H9 (cell line): Measurements from ENCODE around the gene ATF2. TPM values are rescaled to one million over a fixed set of nuclear protein-coding genes. Genes with fewer than 3 reads are reported as not detected.

Experiments
- DNase-seq: peaks from one replicate; pipeline ENCODE4 v3.0.0-alpha.2; 2017
- H2AFZ ChIP-seq: one replicate; pipeline ENCODE4 v1.6.1; 2013; ENCODE audit warnings: mild to moderate bottlenecking, low read length, control low read depth, moderate library complexity
- H2AK5ac ChIP-seq: 2 replicates; pipeline ENCODE4 v1.6.1; 2013; ENCODE audit warnings: low read length, control low read depth, mixed read lengths; ENCODE audit not compliant: insufficient read length
- H2BK120ac ChIP-seq: one replicate; pipeline ENCODE4 v1.6.1; 2013; ENCODE audit warnings: low read depth, mild to moderate bottlenecking, low read length, control low read depth, inconsistent platforms; ENCODE audit not compliant: poor library complexity, severe bottlenecking
- H2BK12ac ChIP-seq: 2 replicates; pipeline ENCODE4 v1.6.1; 2013; ENCODE audit warnings: low read length, control low read depth, mixed read lengths, low read depth; ENCODE audit not compliant: insufficient read length
- H2BK15ac ChIP-seq: 2 replicates; pipeline ENCODE4 v1.6.1; 2013; ENCODE audit warnings: low read depth, low read length, control low read depth
- H2BK20ac ChIP-seq: one replicate; pipeline ENCODE4 v1.6.1; 2013; ENCODE audit warnings: low read depth, mild to moderate bottlenecking, low read length, control low read depth, inconsistent platforms; ENCODE audit not compliant: poor library complexity, severe bottlenecking
- H2BK5ac ChIP-seq: 2 replicates; pipeline ENCODE4 v1.6.1; 2013; ENCODE audit warnings: low read length, control low read depth, mixed read lengths; ENCODE audit not compliant: insufficient read length
- H3K14ac ChIP-seq: 2 replicates; pipeline ENCODE4 v1.6.1; 2013; ENCODE audit warnings: low read length, control low read depth; ENCODE audit not compliant: insufficient read depth
- H3K18ac ChIP-seq: 2 replicates; pipeline ENCODE4 v1.6.1; 2013; ENCODE audit warnings: low read depth, mild to moderate bottlenecking, mixed read lengths, low read length, control low read depth; ENCODE audit not compliant: insufficient read length
- H3K23ac ChIP-seq: 2 replicates; pipeline ENCODE4 v1.6.1; 2013; ENCODE audit warnings: low read length, control low read depth, mixed read lengths, low read depth; ENCODE audit not compliant: insufficient read length
- H3K23me2 ChIP-seq: 2 replicates; pipeline ENCODE4 v1.6.1; 2013; ENCODE audit warnings: low read depth, mild to moderate bottlenecking, mixed read lengths, low read length, control low read depth; ENCODE audit not compliant: insufficient read length, poor library complexity, severe bottlenecking
- H3K27ac ChIP-seq: 2 replicates; pipeline ENCODE4 v1.5.1; 2013; ENCODE audit warnings: low read length, control low read depth, mixed read lengths, low read depth; ENCODE audit not compliant: insufficient read length
- H3K27me3 ChIP-seq: 2 replicates; pipeline ENCODE4 v1.6.1; 2013; ENCODE audit warnings: low read length, control low read depth, inconsistent platforms; ENCODE audit not compliant: insufficient read depth
- H3K4ac ChIP-seq: 2 replicates; pipeline ENCODE4 v1.6.1; 2013; ENCODE audit warnings: low read depth, mild to moderate bottlenecking, control low read depth, inconsistent platforms, low read length, moderate library complexity
- H3K4me1 ChIP-seq: 2 replicates; pipeline ENCODE4 v1.6.1; 2013; ENCODE audit warnings: low read length, control low read depth, inconsistent platforms; ENCODE audit not compliant: insufficient read depth
- H3K4me2 ChIP-seq: 2 replicates; pipeline ENCODE4 v1.6.1; 2013; ENCODE audit warnings: low read length, control low read depth, mixed read lengths; ENCODE audit not compliant: insufficient read length, insufficient read depth
- H3K56ac ChIP-seq: 2 replicates; pipeline ENCODE4 v1.6.1; 2013; ENCODE audit warnings: low read depth, mild to moderate bottlenecking, mixed read lengths, low read length, control low read depth; ENCODE audit not compliant: insufficient read length
- H3K79me1 ChIP-seq: 2 replicates; pipeline ENCODE4 v1.6.1; 2013; ENCODE audit warnings: low read depth, mild to moderate bottlenecking, moderate library complexity, low read length, control low read depth, inconsistent platforms; ENCODE audit not compliant: insufficient read depth, poor library complexity, severe bottlenecking
- H3K79me2 ChIP-seq: 2 replicates; pipeline ENCODE4 v1.6.1; 2013; ENCODE audit warnings: low read length, control low read depth, inconsistent platforms; ENCODE audit not compliant: insufficient read depth
- H3K9ac ChIP-seq: 2 replicates; pipeline ENCODE4 v1.6.1; 2013; ENCODE audit warnings: low read length, control low read depth, mixed read lengths; ENCODE audit not compliant: insufficient read length; ENCODE audit errors: extremely low read depth
- H3K9me3 ChIP-seq: one replicate; pipeline ENCODE4 v1.6.1; 2013; ENCODE audit warnings: low read depth, low read length, inconsistent platforms; ENCODE audit not compliant: control insufficient read depth
- H3T11ph ChIP-seq: one replicate; pipeline ENCODE4 v1.6.1; 2013; ENCODE audit warnings: mild to moderate bottlenecking, low read length, control low read depth, inconsistent platforms
- H4K20me1 ChIP-seq: one replicate; pipeline ENCODE4 v1.6.1; 2013; ENCODE audit not compliant: control insufficient read depth, insufficient read length, insufficient read depth
- H4K5ac ChIP-seq: 2 replicates; pipeline ENCODE4 v1.6.1; 2013; ENCODE audit warnings: low read depth, mild to moderate bottlenecking, mixed read lengths, low read length, control low read depth; ENCODE audit not compliant: insufficient read length
- H4K8ac ChIP-seq: replicated peaks from 2 replicates; pipeline ENCODE4 v1.6.1; 2013; ENCODE audit warnings: low read length, control low read depth, mixed read lengths, low read depth; ENCODE audit not compliant: insufficient read length
- H4K91ac ChIP-seq: 2 replicates; pipeline ENCODE4 v1.6.1; 2013; ENCODE audit warnings: low read depth, mild to moderate bottlenecking, moderate library complexity, mixed read lengths, low read length, control low read depth; ENCODE audit not compliant: insufficient read length
- H3K27ac Mint-ChIP-seq, 3 experiments: 2 replicates in 2 of 3; 3 replicates in 1 of 3; pipeline ENCODE4 v1.8.0; 2020 to 2021; ENCODE audit warnings: mixed read lengths in 3 of 3, mild to moderate bottlenecking in 1 of 3, moderate library complexity in 1 of 3
- H3K27me3 Mint-ChIP-seq: 2 replicates; pipeline ENCODE4 v1.8.0; 2021; ENCODE audit warnings: low read depth, mild to moderate bottlenecking, moderate library complexity, mixed read lengths
- H3K36me3 Mint-ChIP-seq, 3 experiments: 2 replicates in 2 of 3; 3 replicates in 1 of 3; pipeline ENCODE4 v1.8.0; 2020 to 2021; ENCODE audit warnings: low read depth in 3 of 3, mixed read lengths in 3 of 3; ENCODE audit not compliant: insufficient read depth in 1 of 3
- H3K4me1 Mint-ChIP-seq, 2 experiments: 2 replicates each; pipeline ENCODE4 v1.8.0; 2020; ENCODE audit warnings: mixed read lengths in 2 of 2
- H3K4me3 Mint-ChIP-seq, 2 experiments: 2 replicates in 1 of 2; 3 replicates in 1 of 2; pipeline ENCODE4 v1.8.0; 2020 to 2021; ENCODE audit warnings: mild to moderate bottlenecking in 2 of 2, mixed read lengths in 2 of 2, moderate library complexity in 1 of 2
- H3K9me3 Mint-ChIP-seq, 2 experiments: 2 replicates in 1 of 2; 3 replicates in 1 of 2; pipeline ENCODE4 v1.8.0; 2020; ENCODE audit warnings: mild to moderate bottlenecking in 2 of 2, mixed read lengths in 2 of 2, moderate library complexity in 1 of 2
- WGBS: extraction: QIAGEN DNeasy Blood & Tissue Kit; methylation state at CpG from one replicate; pipeline ENCODE4 v1.1.7; 2013; ENCODE audit warnings: missing lambda C conversion rate, low lambda C conversion rate, mixed read lengths; ENCODE audit not compliant: insufficient read length; ENCODE audit errors: extremely low coverage; 5-methylcytosine and 5-hydroxymethylcytosine counted together
- total RNA-seq: library from RNA; stranded (reverse); gene quantifications from 2 replicates; pipeline ENCODE4 v1.2.1, GENCODE V29; 2021
- TF ChIP-seq, protein P1 (sequence below): fragments of 200-600 bp; sonication (generic); conservative IDR thresholded peaks from 3 replicates; pipeline ENCODE4 v1.8.0; 2021; ENCODE audit warnings: antibody characterized with exemption, mild to moderate bottlenecking

Gene ATF2
- total RNA-seq, 1 experiment from 2014 or later = 40.9 TPM

DNA sequence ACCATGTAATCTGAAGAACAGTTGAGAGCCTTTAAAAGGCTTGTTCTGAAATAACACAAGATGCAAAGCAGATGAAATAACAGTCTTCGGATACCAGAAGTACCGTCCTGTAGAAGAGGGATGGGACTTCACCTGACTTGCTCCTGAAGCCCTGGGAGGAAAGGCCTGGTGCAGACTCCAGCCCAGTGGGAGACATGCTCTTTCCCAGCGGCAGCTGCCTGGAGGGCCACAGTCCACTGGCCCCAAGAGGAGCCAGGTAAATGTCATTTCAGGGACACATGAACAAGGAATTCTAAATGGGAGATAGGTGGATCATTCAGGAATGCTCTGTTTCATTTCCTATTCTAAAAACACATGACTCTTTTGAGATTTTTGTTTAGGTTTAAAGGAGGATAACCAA, 140.2 kb downstream of the ATF2 start:
- no peak overlapping the region for H3K4me3 Mint-ChIP-seq
- Histone ChIP-seq H3K56ac (no peak overlapping the region), H3K27me3 (no peaks in the 10 kb centered on the region), H3K23ac (no peak overlapping the region), H4K20me1 (peaks cover 2% of the 10 kb centered on the region), H2BK120ac (no peak overlapping the region), H3K14ac (no peak overlapping the region), H3K4me2 (no peak overlapping the region), H2AFZ (no peak overlapping the region), H3K79me1 (no peaks in the 10 kb centered on the region), H2BK20ac (no peak overlapping the region), H2AK5ac (no peak overlapping the region), H3K27ac (no peak overlapping the region), H3K9ac (no peak overlapping the region), H2BK15ac (no peak overlapping the region), H4K8ac (no peak overlapping the region), H3K9me3 (no peaks in the 10 kb centered on the region), H2BK12ac (no peak overlapping the region), H3K4me1 (no peaks in the 10 kb centered on the region), H4K91ac (no peak overlapping the region), H3T11ph (no peak overlapping the region), H3K18ac (no peak overlapping the region), H3K4ac (no peak overlapping the region), H2BK5ac (no peak overlapping the region), H3K79me2 (no peaks in the 10 kb centered on the region), H4K5ac (no peak overlapping the region), H3K23me2 (no peaks in the 10 kb centered on the region)
- WGBS = no CpG with 5 or more reads among the region's 3 CpGs
- TF ChIP-seq, protein P1, sequence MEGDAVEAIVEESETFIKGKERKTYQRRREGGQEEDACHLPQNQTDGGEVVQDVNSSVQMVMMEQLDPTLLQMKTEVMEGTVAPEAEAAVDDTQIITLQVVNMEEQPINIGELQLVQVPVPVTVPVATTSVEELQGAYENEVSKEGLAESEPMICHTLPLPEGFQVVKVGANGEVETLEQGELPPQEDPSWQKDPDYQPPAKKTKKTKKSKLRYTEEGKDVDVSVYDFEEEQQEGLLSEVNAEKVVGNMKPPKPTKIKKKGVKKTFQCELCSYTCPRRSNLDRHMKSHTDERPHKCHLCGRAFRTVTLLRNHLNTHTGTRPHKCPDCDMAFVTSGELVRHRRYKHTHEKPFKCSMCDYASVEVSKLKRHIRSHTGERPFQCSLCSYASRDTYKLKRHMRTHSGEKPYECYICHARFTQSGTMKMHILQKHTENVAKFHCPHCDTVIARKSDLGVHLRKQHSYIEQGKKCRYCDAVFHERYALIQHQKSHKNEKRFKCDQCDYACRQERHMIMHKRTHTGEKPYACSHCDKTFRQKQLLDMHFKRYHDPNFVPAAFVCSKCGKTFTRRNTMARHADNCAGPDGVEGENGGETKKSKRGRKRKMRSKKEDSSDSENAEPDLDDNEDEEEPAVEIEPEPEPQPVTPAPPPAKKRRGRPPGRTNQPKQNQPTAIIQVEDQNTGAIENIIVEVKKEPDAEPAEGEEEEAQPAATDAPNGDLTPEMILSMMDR = no peak
- H3K4me1 Mint-ChIP-seq = peaks cover 6 to 12% of the 10 kb centered on the region in 2 experiments
- H3K27ac Mint-ChIP-seq = peak overlapping the region in 1 of 3 experiments; percentile 9; a peak in 2 of 7 replicates
- no peaks in the 10 kb centered on the region for H3K27me3 Mint-ChIP-seq
- peaks cover 3 to 4% of the 10 kb centered on the region in 2 experiments; a peak in 2 of 5 replicates for H3K9me3 Mint-ChIP-seq
- no peak for DNase-seq
- H3K36me3 Mint-ChIP-seq = peaks cover 0 to 3% (median 0%) of the 10 kb centered on the region in 3 experiments; a peak in 1 of 7 replicates
